Skeletal muscle tissue (tissue), 4 donors: ENCODE data around the gene CD151. TPM values are rescaled to one million over a fixed set of nuclear protein-coding genes. Genes with fewer than 3 reads are reported as not detected.

Experiments used
- H3K27ac ChIP-seq: one replicate; pipeline ENCODE4 v1.7.0; 2013; ENCODE audit warnings: mild to moderate bottlenecking, low read depth, low read length, inconsistent platforms
- H3K27me3 ChIP-seq, 3 donors: one replicate each; pipeline ENCODE4 v1.7.0; 2013; ENCODE audit warnings: low read length in 3 of 3; ENCODE audit not compliant: control insufficient read depth in 3 of 3, insufficient read depth in 3 of 3
- H3K36me3 ChIP-seq, 3 donors: one replicate each; pipeline ENCODE4 v1.7.0; 2013; ENCODE audit warnings: low read length in 3 of 3; ENCODE audit not compliant: control insufficient read depth in 3 of 3, insufficient read depth in 3 of 3
- H3K4me1 ChIP-seq, 3 donors: one replicate each; pipeline ENCODE4 v1.7.0; 2013; ENCODE audit warnings: low read length in 3 of 3, mild to moderate bottlenecking in 3 of 3; ENCODE audit not compliant: control insufficient read depth in 3 of 3, insufficient read depth in 3 of 3
- H3K4me3 ChIP-seq, 3 donors: one replicate each; pipeline ENCODE4 v1.7.0; 2013; ENCODE audit warnings: low read length in 3 of 3
- H3K9ac ChIP-seq, 3 donors: one replicate each; pipeline ENCODE4 v1.7.0; 2013; ENCODE audit warnings: low read length in 3 of 3, mild to moderate bottlenecking in 3 of 3, moderate library complexity in 2 of 3, low read depth in 1 of 3
- H3K9me3 ChIP-seq, 3 donors: one replicate each; pipeline ENCODE4 v1.7.0; 2013; ENCODE audit warnings: low read length in 3 of 3; ENCODE audit not compliant: control insufficient read depth in 3 of 3
- total RNA-seq: library from RNA; depleted of rRNA; stranded (reverse); fragments of >200 nt; gene quantifications from one replicate; pipeline ENCODE4 v1.2.3, GENCODE V29; 2014
- donor health status: Osteomylitis.

The CD151 gene
- total RNA-seq, 1 donor from 2014 or later: 94.5 TPM

- H3K36me3 ChIP-seq: peaks cover 42 to 46% (median 46%) of the 10 kb centered on the region in 3 donors
- H3K9me3 ChIP-seq: no peaks in the 10 kb centered on the region
- no peaks in the 10 kb centered on the region for H3K27me3 ChIP-seq
- H3K4me3 ChIP-seq: peak overlapping the region in 1 of 3 donors; percentile 93
- H3K9ac ChIP-seq: peak overlapping the region in 1 of 3 donors; percentile 91
- H3K27ac ChIP-seq: no peak overlapping the region
- H3K4me1 ChIP-seq: peaks cover 24 to 71% (median 43%) of the 10 kb centered on the region in 3 donors
Observed at GRCh38 chr11:839875-840617, 7.3 kb downstream of the CD151 start.

GRCh38 chr11:841981-842369 is 9.2 kb downstream of the CD151 start:
- Histone ChIP-seq H3K36me3 (peaks cover 33 to 37% (median 37%) of the 10 kb centered on the region in 3 donors), H3K4me1 (peaks cover 27 to 75% (median 52%) of the 10 kb centered on the region in 3 donors), H3K9ac (peak overlapping the region; percentile 77 to 91 (median 89))

GRCh38 chr11:842370-843002 is 9.7 kb downstream of the CD151 start, which contains the start of the genes POLR2L and TSPAN4:
TSS of gene POLR2L (minus strand) at chr11:842529. CDS start at chr11:842508, 21 bp downstream.
TSS of gene TSPAN4 (plus strand) at chr11:842852. CDS start at chr11:850305, 7,453 bp downstream.
- no peaks in the 10 kb centered on the region for H3K9me3 ChIP-seq
- H3K4me3 ChIP-seq: peak within 1 kb of the TSS; percentile 87 to 93 (median 88)
- H3K9ac ChIP-seq: peak within 1 kb of the TSS; percentile 77 to 91 (median 89)
- peaks cover 28 to 33% (median 32%) of the 10 kb centered on the region in 3 donors for H3K36me3 ChIP-seq
- no peaks in the 10 kb centered on the region for H3K27me3 ChIP-seq
- H3K4me1 ChIP-seq: peaks cover 27 to 69% (median 50%) of the 10 kb centered on the region in 3 donors
- H3K27ac ChIP-seq: peak within 1 kb of the TSS; percentile 91

More at GRCh38 chr11:841981-842369, 9.2 kb downstream of the CD151 start:
- H3K4me3 ChIP-seq: peak overlapping the region; percentile 87 to 93 (median 88)
- peak overlapping the region; percentile 91 for H3K27ac ChIP-seq
- no peaks in the 10 kb centered on the region for H3K27me3 ChIP-seq
- no peaks in the 10 kb centered on the region for H3K9me3 ChIP-seq

GRCh38 chr11:843086-843734 is 10.5 kb downstream of the CD151 start:
- H3K4me1 ChIP-seq: peaks cover 31 to 71% (median 51%) of the 10 kb centered on the region in 3 donors
- H3K9ac ChIP-seq: peak overlapping the region; percentile 69 to 91 (median 74)
- peaks cover 1 to 3% (median 2%) of the 10 kb centered on the region in 3 donors for H3K27me3 ChIP-seq

GRCh38 chr11:843818-844692 is 11.3 kb downstream of the CD151 start:
- peak overlapping the region; percentile 91 for H3K27ac ChIP-seq
- peak overlapping the region; percentile 69 to 91 (median 74) for H3K9ac ChIP-seq
- peak overlapping the region; percentile 56 to 93 (median 88) for H3K4me3 ChIP-seq
- H3K36me3 ChIP-seq: peaks cover 14 to 19% (median 18%) of the 10 kb centered on the region in 3 donors
- peaks cover 35 to 72% (median 52%) of the 10 kb centered on the region in 3 donors for H3K4me1 ChIP-seq
- H3K9me3 ChIP-seq: no peaks in the 10 kb centered on the region
- H3K27me3 ChIP-seq: peaks cover 6 to 11% (median 9%) of the 10 kb centered on the region in 3 donors

More at GRCh38 chr11:843086-843734, 10.5 kb downstream of the CD151 start:
- peak overlapping the region; percentile 91 for H3K27ac ChIP-seq
- H3K4me3 ChIP-seq: peak overlapping the region; percentile 72 to 93 (median 88)
- no peaks in the 10 kb centered on the region for H3K9me3 ChIP-seq
- peaks cover 22 to 27% (median 25%) of the 10 kb centered on the region in 3 donors for H3K36me3 ChIP-seq

- H3K4me3 ChIP-seq: peak overlapping the region; percentile 32 to 60 (median 48)
- peak overlapping the region; percentile 91 for H3K27ac ChIP-seq
- peaks cover 35 to 68% (median 51%) of the 10 kb centered on the region in 3 donors for H3K4me1 ChIP-seq
- peak overlapping the region in 1 of 3 donors; percentile 66 for H3K9ac ChIP-seq
- peaks cover 5 to 10% (median 10%) of the 10 kb centered on the region in 3 donors for H3K36me3 ChIP-seq
- no peaks in the 10 kb centered on the region for H3K9me3 ChIP-seq
- H3K27me3 ChIP-seq: peaks cover 6 to 13% (median 12%) of the 10 kb centered on the region in 3 donors
Observed at GRCh38 chr11:844693-845644, 12.2 kb downstream of the CD151 start.

GRCh38 chr11:845872-846495 is 13.2 kb downstream of the CD151 start:
- Histone ChIP-seq H3K27me3 (peaks cover 6 to 23% (median 12%) of the 10 kb centered on the region in 3 donors), H3K27ac (peak overlapping the region; percentile 91), H3K4me3 (no peak overlapping the region), H3K36me3 (peaks cover 0 to 2% (median under 1%) of the 10 kb centered on the region in 3 donors), H3K9me3 (no peaks in the 10 kb centered on the region), H3K4me1 (peaks cover 29 to 58% (median 42%) of the 10 kb centered on the region in 3 donors), H3K9ac (peak overlapping the region in 1 of 3 donors; percentile 66)

- Histone ChIP-seq H3K36me3 (no peaks in the 10 kb centered on the region), H3K4me3 (no peak overlapping the region), H3K9ac (peak overlapping the region in 1 of 3 donors; percentile 16), H3K27me3 (peaks cover 6 to 23% (median 12%) of the 10 kb centered on the region in 3 donors), H3K4me1 (peaks cover 28 to 52% (median 38%) of the 10 kb centered on the region in 3 donors), H3K9me3 (no peaks in the 10 kb centered on the region), H3K27ac (no peak overlapping the region)
Observed at GRCh38 chr11:846496-847098, 13.8 kb downstream of the CD151 start.
